ENCODE data around the gene ZNF407.
"Not testable (repeated sequence)": the region's sequence is repeated elsewhere in the genome, so short reads cannot be mapped to it uniquely, and the experiment has no call there.

ZNF407 gene

GRCh38 chr18:75074196-75075015, 476.7 kb downstream of the ZNF407 start:
- Mint-ChIP-seq H3K36me3 (ENCODE audit: low read depth) (peaks cover 21% of the 10 kb centered on the region), H3K27ac (no peak overlapping the region), H3K9me3 (peaks cover 32% of the 10 kb centered on the region), H3K27me3 (ENCODE audit: low read depth) (no peaks in the 10 kb centered on the region), H3K4me1 (ENCODE audit: low read depth) (peaks cover 23% of the 10 kb centered on the region), H3K4me3 (no peak overlapping the region)
- no peak for DNase-seq (ENCODE audit: low spot score)

DNA sequence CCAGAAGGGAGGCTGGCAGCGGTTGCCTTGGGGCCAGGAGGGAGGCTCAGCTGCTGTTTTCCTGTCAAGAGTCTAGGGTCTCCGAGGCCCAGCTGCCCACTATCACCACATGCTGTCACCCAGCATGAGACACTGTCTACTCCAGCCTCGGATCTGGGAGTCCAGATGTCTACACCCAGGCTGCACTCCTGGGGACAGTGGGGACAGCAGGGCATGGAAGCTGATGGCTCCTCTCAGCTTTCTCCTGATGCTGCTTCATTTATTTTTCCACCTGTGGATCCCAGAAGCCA, 477.3 kb downstream of the ZNF407 start:
- Mint-ChIP-seq H3K27ac (no peak overlapping the region), H3K36me3 (ENCODE audit: low read depth) (peaks cover 21% of the 10 kb centered on the region), H3K9me3 (peaks cover 32% of the 10 kb centered on the region), H3K27me3 (ENCODE audit: low read depth) (no peaks in the 10 kb centered on the region), H3K4me3 (no peak overlapping the region), H3K4me1 (ENCODE audit: low read depth) (peaks cover 18% of the 10 kb centered on the region)
- no peak for DNase-seq (ENCODE audit: low spot score)

DNA sequence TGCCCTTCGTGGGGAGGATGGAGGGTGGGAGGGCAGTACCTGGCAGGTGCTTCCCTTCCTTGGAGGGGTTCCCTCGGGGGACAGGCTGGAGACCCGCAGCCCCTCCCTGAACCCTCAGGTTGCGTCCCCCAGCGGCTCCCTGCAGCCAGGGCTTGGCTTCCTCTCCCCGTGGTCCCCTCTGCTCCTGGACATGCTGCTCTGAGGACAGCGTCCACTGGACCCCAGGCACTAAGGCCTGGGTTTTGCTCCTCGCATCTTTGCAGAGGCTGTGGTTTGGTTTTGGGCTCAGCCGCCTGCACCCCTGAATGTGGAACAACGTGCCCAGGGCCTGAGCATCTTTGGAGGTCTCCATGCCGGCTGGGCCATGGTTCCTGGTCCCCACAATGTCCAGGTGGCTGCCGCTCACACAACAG, 477.8 kb downstream of the ZNF407 start:
- peaks cover 14% of the 10 kb centered on the region for H3K4me1 Mint-ChIP-seq (ENCODE audit: low read depth)
- H3K27ac Mint-ChIP-seq, result no peak overlapping the region
- peaks cover 21% of the 10 kb centered on the region for H3K36me3 Mint-ChIP-seq (ENCODE audit: low read depth)
- no peak overlapping the region for H3K4me3 Mint-ChIP-seq
- no peaks in the 10 kb centered on the region for H3K27me3 Mint-ChIP-seq (ENCODE audit: low read depth)
- H3K9me3 Mint-ChIP-seq, result peaks cover 32% of the 10 kb centered on the region
- no peak for DNase-seq (ENCODE audit: low spot score)

DNA sequence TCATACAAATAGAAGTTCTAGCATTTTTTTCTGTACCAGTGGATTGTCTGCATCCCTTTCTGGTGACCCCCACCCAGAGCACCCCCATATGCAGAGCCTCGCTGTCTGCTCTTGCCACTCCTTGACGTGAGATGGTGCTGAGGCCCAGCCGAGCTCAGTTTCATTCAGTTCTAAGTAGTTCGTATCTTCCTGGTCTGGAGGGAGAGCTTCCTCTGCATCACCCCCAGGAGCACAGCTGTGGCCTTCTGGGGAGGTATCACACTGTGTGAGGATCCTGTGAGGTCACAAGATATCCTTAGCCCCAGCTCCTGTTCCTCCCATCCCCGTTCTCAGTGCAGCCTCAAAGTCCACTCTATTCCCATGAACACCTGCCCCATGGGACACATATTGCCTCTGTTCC, 478.6 kb downstream of the ZNF407 start:
- peaks cover 6% of the 10 kb centered on the region for H3K4me1 Mint-ChIP-seq (ENCODE audit: low read depth)
- peaks cover 21% of the 10 kb centered on the region for H3K36me3 Mint-ChIP-seq (ENCODE audit: low read depth)
- DNase-seq (ENCODE audit: low spot score), result no peak
- H3K4me3 Mint-ChIP-seq, result no peak overlapping the region
- no peaks in the 10 kb centered on the region for H3K27me3 Mint-ChIP-seq (ENCODE audit: low read depth)
- H3K9me3 Mint-ChIP-seq, result peaks cover 32% of the 10 kb centered on the region
- H3K27ac Mint-ChIP-seq, result no peak overlapping the region

- H3K4me1 Mint-ChIP-seq (ENCODE audit: low read depth), result no peaks in the 10 kb centered on the region
- no peak overlapping the region for H3K27ac Mint-ChIP-seq
- DNase-seq (ENCODE audit: low spot score), result no peak
- H3K27me3 Mint-ChIP-seq (ENCODE audit: low read depth), result peaks cover 3% of the 10 kb centered on the region
- peaks cover 2% of the 10 kb centered on the region for H3K36me3 Mint-ChIP-seq (ENCODE audit: low read depth)
- peaks cover 34% of the 10 kb centered on the region for H3K9me3 Mint-ChIP-seq
- H3K4me3 Mint-ChIP-seq, result no peak overlapping the region
Measured at GRCh38 chr18:75081486-75081885, 483.8 kb downstream of the ZNF407 start.

GRCh38 chr18:75083131-75083530, 485.5 kb downstream of the ZNF407 start:
- Mint-ChIP-seq H3K9me3 (peaks cover 23% of the 10 kb centered on the region), H3K4me3 (no peak overlapping the region)

DNA sequence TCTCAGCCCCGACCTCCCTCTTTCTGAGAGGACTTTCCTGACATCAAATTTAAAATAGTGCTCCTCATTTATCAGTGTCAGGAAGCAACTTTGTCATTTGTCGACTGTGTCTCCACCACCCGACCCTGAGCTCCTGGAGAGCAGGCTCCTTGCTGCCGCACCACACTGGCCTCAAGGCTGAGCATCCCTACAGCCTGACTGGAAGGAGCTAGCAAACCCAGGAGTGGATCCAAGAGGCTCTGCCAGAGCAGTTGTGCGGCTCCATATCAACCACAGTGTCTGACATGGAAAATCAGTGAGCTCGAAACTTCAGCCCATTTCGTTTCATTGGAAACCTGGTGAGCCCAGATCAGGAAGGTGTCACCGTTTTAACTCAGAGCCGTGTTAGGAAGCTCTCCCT, 486.1 kb downstream of the ZNF407 start:
- Mint-ChIP-seq H3K27ac (no peak overlapping the region), H3K4me3 (no peak overlapping the region), H3K9me3 (peaks cover 20% of the 10 kb centered on the region), H3K27me3 (ENCODE audit: low read depth) (peaks cover 3% of the 10 kb centered on the region), H3K4me1 (ENCODE audit: low read depth) (no peaks in the 10 kb centered on the region), H3K36me3 (ENCODE audit: low read depth) (no peaks in the 10 kb centered on the region)
- DNase-seq (ENCODE audit: low spot score), result no peak

More at GRCh38 chr18:75083131-75083530, 485.5 kb downstream of the ZNF407 start:
- Mint-ChIP-seq H3K27me3 (ENCODE audit: low read depth) (peaks cover 3% of the 10 kb centered on the region), H3K4me1 (ENCODE audit: low read depth) (no peaks in the 10 kb centered on the region), H3K36me3 (ENCODE audit: low read depth) (peaks cover 1% of the 10 kb centered on the region), H3K27ac (no peak overlapping the region)
- DNase-seq (ENCODE audit: low spot score), result no peak

DNA sequence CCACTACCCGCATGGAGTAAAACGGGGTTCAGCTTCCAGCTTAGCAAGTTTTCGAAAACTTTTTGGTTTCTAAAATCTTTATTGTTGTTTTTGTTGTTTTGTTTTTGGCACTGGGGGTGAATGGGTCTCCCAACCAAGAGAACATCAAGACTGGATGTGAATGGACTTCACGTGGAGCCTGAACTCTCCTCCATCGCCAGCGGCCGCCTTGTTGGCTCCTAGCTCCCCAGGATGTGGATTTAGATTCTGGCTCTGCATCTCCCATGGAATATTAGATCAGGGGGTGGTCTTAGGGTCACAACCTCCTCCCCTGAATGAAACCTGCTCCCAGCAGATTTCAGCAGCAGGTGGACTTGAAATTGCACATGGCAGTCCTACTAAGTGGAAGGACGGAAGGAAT, 488.0 kb downstream of the ZNF407 start:
- DNase-seq (ENCODE audit: low spot score); H3K4me1 Mint-ChIP-seq (ENCODE audit: low read depth); H3K36me3 Mint-ChIP-seq (ENCODE audit: low read depth); H3K4me3 Mint-ChIP-seq; H3K27ac Mint-ChIP-seq; H3K27me3 Mint-ChIP-seq (ENCODE audit: low read depth): not testable (repeated sequence)
- peaks cover 14% of the 10 kb centered on the region for H3K9me3 Mint-ChIP-seq

DNA sequence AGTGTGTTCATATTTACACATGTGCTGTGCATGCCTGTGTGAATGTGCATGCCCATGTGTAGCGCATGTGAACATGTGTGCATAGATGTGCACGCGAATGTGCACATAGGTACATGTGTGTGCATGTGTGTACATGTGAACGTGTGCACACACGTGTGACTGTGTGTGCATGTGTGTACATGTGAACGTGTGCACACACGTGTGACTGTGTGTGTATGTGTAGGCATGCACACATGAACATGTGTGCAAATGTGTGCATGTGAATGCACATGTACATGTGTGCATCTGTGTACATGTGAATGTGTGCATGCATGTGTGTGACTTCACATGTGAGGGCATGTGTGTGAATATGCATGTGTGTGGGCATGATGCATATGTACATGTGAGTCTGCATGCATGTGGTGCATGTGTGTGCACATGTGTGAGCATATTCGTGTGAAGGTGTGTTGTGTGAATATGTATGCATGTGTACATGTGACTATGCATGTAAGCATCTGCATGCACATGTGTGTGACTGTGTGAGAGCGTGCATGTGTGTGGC, 488.9 kb downstream of the ZNF407 start:
- Mint-ChIP-seq H3K27ac (no peak overlapping the region), H3K9me3 (peaks cover 14% of the 10 kb centered on the region), H3K27me3 (ENCODE audit: low read depth) (peaks cover 3% of the 10 kb centered on the region), H3K4me3 (no peak overlapping the region), H3K4me1 (ENCODE audit: low read depth) (no peaks in the 10 kb centered on the region), H3K36me3 (ENCODE audit: low read depth) (no peaks in the 10 kb centered on the region)
- DNase-seq (ENCODE audit: low spot score), result no peak

DNA sequence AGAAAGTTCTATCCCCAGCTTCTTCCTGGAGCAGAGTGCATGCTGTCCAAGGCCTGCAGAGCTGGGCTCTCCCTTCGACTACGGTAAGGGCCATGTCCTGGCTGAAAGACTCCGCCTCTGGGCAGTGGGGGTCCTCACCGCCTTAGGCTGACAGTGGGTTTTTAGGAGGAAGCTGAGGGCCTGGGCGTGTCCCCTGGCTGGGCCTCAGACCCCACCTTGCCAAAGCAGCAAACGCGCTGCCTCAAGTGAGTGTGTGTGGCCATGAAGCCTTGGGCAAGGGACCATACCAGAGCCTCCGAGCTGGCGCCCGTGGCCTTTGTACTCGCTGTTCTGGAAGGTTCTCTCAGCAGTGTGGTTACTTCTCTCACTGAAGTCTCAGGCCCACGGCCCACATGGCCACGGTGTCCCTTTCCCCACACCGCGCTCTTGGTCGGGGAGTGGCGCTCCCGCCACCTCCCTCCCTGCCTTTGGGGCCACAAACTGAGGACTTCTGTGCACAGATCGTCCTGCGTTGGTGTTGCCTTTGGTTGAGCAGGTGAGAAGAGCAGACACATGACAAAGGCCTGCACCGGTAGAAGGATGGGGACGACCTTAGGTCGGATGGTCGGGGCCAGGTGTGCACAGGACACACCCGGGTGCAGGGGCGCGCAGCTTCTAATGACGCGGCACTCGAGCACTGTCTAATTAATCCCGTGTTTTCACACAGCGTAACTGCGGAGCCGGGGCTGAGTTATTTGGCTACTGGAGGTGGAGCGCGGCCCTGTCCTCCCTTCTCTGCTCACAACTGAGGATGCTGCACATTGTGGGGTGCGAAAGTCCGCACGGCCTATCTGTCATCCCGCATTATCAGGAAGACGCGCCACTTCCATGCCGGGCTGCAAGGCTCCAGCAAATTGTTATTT, 489.7 kb downstream of the ZNF407 start:
- H3K9me3 Mint-ChIP-seq, result peaks cover 14% of the 10 kb centered on the region

GRCh38 chr18:75088021-75088506, 490.4 kb downstream of the ZNF407 start:
- Mint-ChIP-seq H3K27me3 (ENCODE audit: low read depth) (peaks cover 3% of the 10 kb centered on the region), H3K27ac (no peak overlapping the region), H3K36me3 (ENCODE audit: low read depth) (no peaks in the 10 kb centered on the region)

More for the DNA sequence above, 489.7 kb downstream of the ZNF407 start:
- Mint-ChIP-seq H3K4me1 (ENCODE audit: low read depth) (no peaks in the 10 kb centered on the region), H3K36me3 (ENCODE audit: low read depth) (no peaks in the 10 kb centered on the region), H3K27me3 (ENCODE audit: low read depth) (peaks cover 4% of the 10 kb centered on the region), H3K4me3 (no peak overlapping the region), H3K27ac (no peak overlapping the region)
- no peak for DNase-seq (ENCODE audit: low spot score)

GRCh38 chr18:75088622-75089211, 491.0 kb downstream of the ZNF407 start:
- DNase-seq (ENCODE audit: low spot score), result no peak
- no peaks in the 10 kb centered on the region for H3K36me3 Mint-ChIP-seq (ENCODE audit: low read depth)
- peaks cover 8% of the 10 kb centered on the region for H3K27me3 Mint-ChIP-seq (ENCODE audit: low read depth)
- H3K9me3 Mint-ChIP-seq, result peaks cover 12% of the 10 kb centered on the region
- H3K4me1 Mint-ChIP-seq (ENCODE audit: low read depth), result no peaks in the 10 kb centered on the region
- H3K4me3 Mint-ChIP-seq, result no peak overlapping the region
- H3K27ac Mint-ChIP-seq, result no peak overlapping the region

More at GRCh38 chr18:75088021-75088506, 490.4 kb downstream of the ZNF407 start:
- Mint-ChIP-seq H3K4me3 (no peak overlapping the region), H3K9me3 (peaks cover 14% of the 10 kb centered on the region), H3K4me1 (ENCODE audit: low read depth) (no peaks in the 10 kb centered on the region)
- no peak for DNase-seq (ENCODE audit: low spot score)

- Mint-ChIP-seq H3K27ac (no peak overlapping the region), H3K4me3 (no peak overlapping the region), H3K36me3 (ENCODE audit: low read depth) (no peaks in the 10 kb centered on the region), H3K9me3 (peaks cover 10% of the 10 kb centered on the region), H3K4me1 (ENCODE audit: low read depth) (no peaks in the 10 kb centered on the region), H3K27me3 (ENCODE audit: low read depth) (peaks cover 11% of the 10 kb centered on the region)
- DNase-seq (ENCODE audit: low spot score), result no peak
Measured at GRCh38 chr18:75089748-75090327, 492.2 kb downstream of the ZNF407 start.

Measured in T-helper 2 cell treated with Interferon-gamma antibody and Interleukin-4, amounts not matched to agents 5 μg/mL and 100 μg/mL, for 36 hours (primary cell).